ENCODE data around the gene SEMA4D. TPM values are rescaled to one million over a fixed set of nuclear protein-coding genes. Genes with fewer than 3 reads are reported as not detected.
A peak's percentile ranks its signal among the peaks of the same experiment; 100 is the strongest.

SEMA4D gene
- total and polyA plus RNA-seq, 2 donors from 2014 or later: 18.9 to 147 TPM

GRCh38 chr9:89453452-89453851 lies 44.5 kb downstream of the SEMA4D start:
- H3K27me3 ChIP-seq (ENCODE audit: control insufficient read depth, insufficient read depth, low read length): no peaks in the 10 kb centered on the region
- no peak overlapping the region for H3K9ac ChIP-seq (ENCODE audit: low read length in 3 of 3)
- H3K4me3 ChIP-seq (ENCODE audit: low read length in 3 of 3): no peak overlapping the region
- H3K9me3 ChIP-seq (ENCODE audit: control insufficient read depth in 2 of 3, insufficient read depth in 1 of 3, low read length in 3 of 3): no peaks in the 10 kb centered on the region
- FAIRE-seq (no peak), DNase-seq (peak in 1 of 5 donors; percentile 49)
- peaks cover 0 to 4% (median under 1%) of the 10 kb centered on the region in 3 donors for H3K4me1 ChIP-seq (ENCODE audit: control insufficient read depth in 2 of 3, insufficient read depth in 2 of 3, low read depth in 1 of 3, low read length in 3 of 3)
- TF ChIP-seq CTCF (IDR thresholded peaks at IDR 0.05; ENCODE audit: borderline replicate concordance, extremely low read depth, insufficient read depth): no peak
- H3K27ac ChIP-seq (ENCODE audit: low read depth in 2 of 2, low read length in 2 of 2): no peak overlapping the region
- peaks cover 0 to 7% (median 6%) of the 10 kb centered on the region in 3 donors for H3K36me3 ChIP-seq (ENCODE audit: control insufficient read depth in 2 of 3, insufficient read depth in 3 of 3, low read length in 3 of 3)
- intact Hi-C loops (cut with DNase I): no loop called here

- Histone ChIP-seq H3K9ac (ENCODE audit: low read length in 3 of 3) (no peak overlapping the region), H3K36me3 (ENCODE audit: control insufficient read depth in 2 of 3, insufficient read depth in 3 of 3, low read length in 3 of 3) (peaks cover 0 to 7% (median 5%) of the 10 kb centered on the region in 3 donors), H3K27ac (ENCODE audit: low read depth in 2 of 2, low read length in 2 of 2) (no peak overlapping the region), H3K4me1 (ENCODE audit: control insufficient read depth in 2 of 3, insufficient read depth in 2 of 3, low read depth in 1 of 3, low read length in 3 of 3) (peaks cover 0 to 3% (median 3%) of the 10 kb centered on the region in 3 donors), H3K9me3 (ENCODE audit: control insufficient read depth in 2 of 3, insufficient read depth in 1 of 3, low read length in 3 of 3) (no peaks in the 10 kb centered on the region), H3K27me3 (ENCODE audit: control insufficient read depth, insufficient read depth, low read length) (no peaks in the 10 kb centered on the region), H3K4me3 (ENCODE audit: low read length in 3 of 3) (no peak overlapping the region)
- no peak for TF ChIP-seq CTCF (IDR thresholded peaks at IDR 0.05; ENCODE audit: borderline replicate concordance, extremely low read depth, insufficient read depth)
- DNase-seq (no peak), FAIRE-seq (no peak)
- intact Hi-C loops (cut with DNase I): no loop called here
These were observed 45.4 kb downstream of the SEMA4D start for GRCh38 chr9:89452561-89452960.

- H3K9ac ChIP-seq (ENCODE audit: low read length in 3 of 3): no peak overlapping the region
- no peak overlapping the region for H3K27ac ChIP-seq (ENCODE audit: low read depth in 2 of 2, low read length in 2 of 2)
- no peak overlapping the region for H3K4me3 ChIP-seq (ENCODE audit: low read length in 3 of 3)
- H3K4me1 ChIP-seq (ENCODE audit: control insufficient read depth in 2 of 3, insufficient read depth in 2 of 3, low read depth in 1 of 3, low read length in 3 of 3): peaks cover 0 to 3% (median 3%) of the 10 kb centered on the region in 3 donors
- no peaks in the 10 kb centered on the region for H3K9me3 ChIP-seq (ENCODE audit: control insufficient read depth in 2 of 3, insufficient read depth in 1 of 3, low read length in 3 of 3)
- no peaks in the 10 kb centered on the region for H3K27me3 ChIP-seq (ENCODE audit: control insufficient read depth, insufficient read depth, low read length)
- FAIRE-seq (no peak), DNase-seq (no peak)
- TF ChIP-seq CTCF (IDR thresholded peaks at IDR 0.05; ENCODE audit: borderline replicate concordance, extremely low read depth, insufficient read depth): no peak
- intact Hi-C loops (cut with DNase I): no loop called here
- peaks cover 0 to 7% (median 2%) of the 10 kb centered on the region in 3 donors for H3K36me3 ChIP-seq (ENCODE audit: control insufficient read depth in 2 of 3, insufficient read depth in 3 of 3, low read length in 3 of 3)
These were observed 47.7 kb downstream of the SEMA4D start for GRCh38 chr9:89450213-89450612.

GRCh38 chr9:89449261-89449671 lies 48.6 kb downstream of the SEMA4D start:
- Histone ChIP-seq H3K36me3 (ENCODE audit: control insufficient read depth in 2 of 3, insufficient read depth in 3 of 3, low read length in 3 of 3) (peaks cover 0 to 3% (median 2%) of the 10 kb centered on the region in 3 donors), H3K9ac (ENCODE audit: low read length in 3 of 3) (no peak overlapping the region), H3K9me3 (ENCODE audit: control insufficient read depth in 2 of 3, insufficient read depth in 1 of 3, low read length in 3 of 3) (no peaks in the 10 kb centered on the region), H3K27ac (ENCODE audit: low read depth in 2 of 2, low read length in 2 of 2) (no peak overlapping the region), H3K4me1 (ENCODE audit: control insufficient read depth in 2 of 3, insufficient read depth in 2 of 3, low read depth in 1 of 3, low read length in 3 of 3) (peaks cover 0 to 7% (median 3%) of the 10 kb centered on the region in 3 donors), H3K4me3 (ENCODE audit: low read length in 3 of 3) (no peak overlapping the region), H3K27me3 (ENCODE audit: control insufficient read depth, insufficient read depth, low read length) (no peaks in the 10 kb centered on the region)
- TF ChIP-seq CTCF (IDR thresholded peaks at IDR 0.05; ENCODE audit: borderline replicate concordance, extremely low read depth, insufficient read depth): no peak
- intact Hi-C loops (cut with DNase I): no loop called here
- FAIRE-seq (no peak), DNase-seq (peak in 1 of 5 donors; percentile 59)

Data from kidney (tissue), 14 donors.